GM18499 (cell line): ENCODE results near the gene PTPRK.

Source experiments
- ATAC-seq: cut with Tn5 transposase; IDR thresholded peaks from one replicate; pipeline ENCODE4 v1.9.1; 2021; ENCODE audit warnings: moderate number of reproducible peaks; ENCODE audit not compliant: insufficient read depth, unreplicated experiment

The PTPRK gene

GRCh38 chr6:128314190-128314589 is 206.2 kb downstream of the PTPRK start:
- no peak for ATAC-seq

- ATAC-seq, result no peak
Measured at GRCh38 chr6:128311944-128312570, 208.3 kb downstream of the PTPRK start.

DNA sequence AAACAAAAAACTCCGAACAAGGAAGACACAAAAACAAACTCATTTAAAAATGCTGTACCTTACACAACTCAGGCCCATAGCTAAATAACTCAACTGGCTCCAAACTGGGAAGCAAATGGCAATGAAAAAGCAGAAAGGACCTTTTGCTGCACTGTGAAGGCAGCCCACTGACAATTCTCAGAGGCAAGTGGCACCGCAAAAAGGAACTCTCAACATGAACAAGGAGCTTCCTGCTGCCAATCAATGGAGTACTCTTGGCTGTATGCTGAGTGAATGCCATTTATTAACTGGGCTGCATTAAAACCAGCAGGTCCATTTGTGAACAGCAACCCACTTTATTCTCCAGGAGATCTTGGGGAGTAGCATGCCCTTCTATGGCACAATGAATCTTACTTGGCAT is 209.9 kb downstream of the PTPRK start:
- ATAC-seq, result no peak

- ATAC-seq, result no peak
Measured at GRCh38 chr6:128307671-128308070, 212.7 kb downstream of the PTPRK start.

DNA sequence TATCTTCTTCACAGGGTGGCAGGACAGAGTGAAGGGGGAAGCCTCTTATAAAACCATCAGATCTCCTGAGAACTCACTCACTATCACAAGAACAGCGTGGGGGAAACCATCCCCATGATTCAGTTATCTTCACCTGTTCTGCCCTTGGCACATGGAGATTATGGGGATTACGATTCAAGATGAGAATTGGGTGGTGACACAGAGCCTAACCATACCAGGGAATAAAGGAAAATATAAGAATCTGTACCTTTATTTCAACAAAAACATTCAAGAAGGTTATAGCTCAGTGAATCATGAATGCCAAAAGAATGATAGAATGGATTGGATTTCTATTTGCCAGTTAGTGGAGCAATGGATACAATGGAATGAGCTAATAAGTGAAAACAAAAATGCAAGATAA is 214.4 kb downstream of the PTPRK start:
- no peak for ATAC-seq

GRCh38 chr6:128305228-128305627 is 215.2 kb downstream of the PTPRK start:
- no peak for ATAC-seq

GRCh38 chr6:128303870-128304269 is 216.5 kb downstream of the PTPRK start:
- no peak for ATAC-seq

DNA sequence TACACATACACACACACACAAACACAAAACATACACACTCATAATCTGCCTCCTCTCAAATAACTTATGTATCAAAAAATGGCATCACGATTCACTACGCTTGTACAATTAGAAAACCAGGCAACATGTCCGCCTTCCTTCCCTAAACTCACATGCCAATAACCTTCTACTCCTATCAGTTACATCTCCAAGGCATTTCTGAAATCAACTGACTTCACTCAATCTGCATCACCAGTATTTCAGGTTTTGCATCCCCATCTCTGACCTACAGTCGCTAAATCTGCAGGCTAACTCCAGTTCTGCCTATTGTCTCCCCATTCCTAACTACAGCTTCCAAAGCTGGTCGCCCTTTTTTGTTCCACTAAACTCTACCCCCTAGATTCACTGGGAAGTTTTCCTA is 217.5 kb downstream of the PTPRK start:
- no peak for ATAC-seq

DNA sequence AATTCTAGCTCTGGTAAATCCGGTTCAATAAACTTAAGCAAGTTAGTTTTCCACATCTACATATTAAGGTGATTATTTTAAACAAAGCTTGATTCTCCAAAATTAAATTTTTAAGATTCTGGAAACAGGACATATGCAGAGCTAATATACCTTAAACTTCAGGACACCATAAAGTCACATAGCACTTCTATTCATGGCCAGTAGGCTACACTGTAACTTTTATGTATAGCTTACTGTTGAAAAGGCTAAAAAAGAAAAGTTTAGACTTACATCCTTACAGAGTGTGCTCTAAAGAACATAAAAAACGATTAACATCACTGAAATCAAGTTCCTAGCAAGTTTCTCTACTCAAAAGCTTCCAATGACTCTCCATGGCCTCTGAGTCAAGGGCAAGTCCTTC is 224.7 kb downstream of the PTPRK start:
- no peak for ATAC-seq

DNA sequence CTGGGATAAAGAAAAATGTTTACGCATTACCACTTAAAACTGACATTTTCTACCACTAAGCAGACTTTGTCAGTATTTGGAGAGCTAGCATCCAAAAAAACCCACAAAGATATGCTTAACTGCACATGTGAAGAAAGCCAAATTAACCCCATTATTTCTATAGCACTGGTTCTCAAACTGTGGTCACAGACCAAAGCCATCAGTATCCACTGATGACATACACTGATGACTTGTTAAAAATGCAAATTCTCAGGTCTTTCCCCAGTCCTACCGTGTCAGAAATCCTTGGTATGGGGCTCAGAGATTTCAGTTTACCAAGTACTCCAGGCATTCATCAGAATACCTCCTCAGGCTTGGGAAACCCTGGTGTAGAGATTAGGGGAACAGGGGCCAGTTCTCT is 230.2 kb downstream of the PTPRK start:
- ATAC-seq, result no peak

GRCh38 chr6:128284128-128284527 is 236.3 kb downstream of the PTPRK start:
- no peak for ATAC-seq

GRCh38 chr6:128282961-128283360 is 237.4 kb downstream of the PTPRK start:
- ATAC-seq, result no peak

DNA sequence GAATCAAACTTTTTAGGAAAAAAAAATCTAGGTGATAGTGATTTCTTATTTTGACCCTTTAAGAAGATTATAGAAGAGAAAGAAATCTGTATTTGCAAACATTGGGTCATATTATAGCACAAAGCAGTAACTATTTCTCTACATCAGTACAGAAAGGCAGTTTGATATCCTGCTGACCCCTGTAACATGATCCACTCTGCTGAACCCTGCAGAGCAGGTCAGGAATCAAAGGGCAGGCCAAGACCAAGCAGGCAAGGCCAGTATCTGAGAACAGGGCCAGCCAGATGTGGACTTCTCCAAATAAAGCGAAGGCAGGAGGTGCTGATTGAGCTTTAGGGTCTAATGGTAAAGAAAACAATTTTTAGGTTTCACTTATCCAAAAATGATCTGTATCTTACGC is 239.4 kb downstream of the PTPRK start:
- ATAC-seq, result no peak

DNA sequence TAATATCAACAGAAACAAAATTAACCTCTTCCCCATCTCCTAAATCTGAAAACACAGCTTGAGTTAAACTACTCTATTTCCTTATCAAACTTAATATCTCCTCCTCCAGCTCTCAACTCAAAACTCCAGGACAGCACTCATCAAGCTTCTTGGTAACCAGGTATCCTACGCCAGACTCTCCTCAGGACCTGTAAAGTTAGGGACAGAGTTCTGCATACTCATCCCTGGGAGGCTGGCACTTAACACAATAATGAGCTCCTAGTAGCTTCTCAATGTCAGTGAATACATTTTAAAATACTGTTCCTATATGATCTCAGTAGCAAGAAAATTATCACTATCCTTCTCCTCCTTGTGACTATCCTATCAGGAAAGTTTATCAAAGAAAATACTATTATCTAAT is 240.3 kb downstream of the PTPRK start:
- ATAC-seq, result no peak

- ATAC-seq, result no peak
Measured at GRCh38 chr6:128278836-128279235, 241.6 kb downstream of the PTPRK start.

DNA sequence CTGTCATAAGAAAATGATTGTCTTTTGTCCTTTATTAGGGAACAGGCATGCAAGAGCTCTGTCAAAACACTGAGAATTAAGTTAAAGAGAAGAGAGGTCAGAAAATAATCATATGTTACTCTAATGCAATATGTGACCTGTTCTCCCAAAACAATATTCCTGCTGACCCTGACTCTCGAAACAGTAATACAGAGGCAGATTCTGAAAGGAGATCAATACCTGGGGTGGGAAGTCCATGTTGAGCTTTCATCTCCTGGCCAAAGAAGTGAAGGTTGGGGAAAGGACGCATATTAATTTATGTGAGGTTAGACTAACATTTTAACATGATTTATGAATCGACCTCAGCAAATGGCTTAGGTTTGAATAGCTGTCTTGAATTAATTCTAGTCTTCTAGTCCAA is 243.0 kb downstream of the PTPRK start:
- no peak for ATAC-seq

- no peak for ATAC-seq
Measured at GRCh38 chr6:128276311-128276710, 244.1 kb downstream of the PTPRK start.

- no peak for ATAC-seq
Measured at GRCh38 chr6:128275681-128276080, 244.7 kb downstream of the PTPRK start.

DNA sequence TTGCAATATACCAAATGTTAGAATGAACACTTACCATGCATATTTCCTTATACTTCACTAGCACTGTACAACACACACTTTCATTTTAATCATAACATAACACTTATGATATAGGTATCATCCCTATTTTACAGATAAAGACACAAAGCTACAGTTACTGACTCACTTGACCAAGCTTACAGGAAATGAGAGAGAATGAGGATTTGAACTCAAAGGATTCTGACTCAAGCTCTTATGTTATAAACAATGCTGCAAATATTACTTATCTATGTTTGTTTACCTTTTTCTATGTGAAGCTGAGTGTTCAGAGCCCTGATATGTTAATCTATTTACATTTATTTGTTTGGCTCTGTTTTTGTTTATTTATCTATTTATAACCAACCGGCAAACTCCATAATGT is 245.4 kb downstream of the PTPRK start:
- ATAC-seq, result no peak

GRCh38 chr6:128271527-128271926 is 248.9 kb downstream of the PTPRK start:
- ATAC-seq, result no peak

GRCh38 chr6:128271011-128271410 is 249.4 kb downstream of the PTPRK start:
- no peak for ATAC-seq

GRCh38 chr6:128266946-128267345 is 253.5 kb downstream of the PTPRK start:
- ATAC-seq, result no peak

DNA sequence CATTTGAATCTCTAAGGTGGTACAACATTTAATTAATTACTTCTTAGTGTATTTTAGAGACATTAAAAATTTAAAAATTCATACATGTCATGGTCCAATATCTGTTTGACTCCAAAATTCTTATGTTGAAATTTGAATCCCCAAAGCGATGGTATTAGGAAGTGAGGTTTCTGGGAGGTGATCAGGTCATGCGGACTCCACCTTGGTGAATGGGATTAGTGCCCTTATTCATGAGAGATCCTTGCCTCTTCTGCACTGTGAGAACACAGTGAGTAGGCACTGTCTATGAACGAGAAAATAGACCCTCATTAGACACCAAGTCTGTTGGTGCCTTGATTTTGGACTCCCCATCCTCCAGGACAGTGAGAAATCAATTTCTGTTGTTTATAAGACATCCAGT is 254.7 kb downstream of the PTPRK start:
- no peak for ATAC-seq
